ENCODE measurements around the gene DCDC2C.
"Not testable (repeated sequence)": the region's sequence is repeated elsewhere in the genome, so short reads cannot be mapped to it uniquely, and the experiment has no call there.

Gene DCDC2C

GRCh38 chr2:3778851-3779495 lies 75.6 kb downstream of the DCDC2C start:
- no peak for DNase-seq

- DNase-seq: no peak
Observed at GRCh38 chr2:3779496-3780049, 76.2 kb downstream of the DCDC2C start.

GRCh38 chr2:3780477-3781402 lies 77.4 kb downstream of the DCDC2C start:
- DNase-seq: peak; percentile 90

- no peak for DNase-seq
Observed at GRCh38 chr2:3784731-3785130, 81.4 kb downstream of the DCDC2C start.

GRCh38 chr2:3785220-3785889 lies 82.0 kb downstream of the DCDC2C start:
- no peak for DNase-seq

GRCh38 chr2:3785890-3786273 lies 82.5 kb downstream of the DCDC2C start:
- DNase-seq: no peak

GRCh38 chr2:3787768-3788167 lies 84.4 kb downstream of the DCDC2C start:
- DNase-seq: no peak

- DNase-seq: no peak
Observed at GRCh38 chr2:3789256-3789655, 85.9 kb downstream of the DCDC2C start.

- DNase-seq: no peak
Observed at GRCh38 chr2:3793249-3793648, 89.9 kb downstream of the DCDC2C start.

GRCh38 chr2:3801506-3801905 lies 98.1 kb downstream of the DCDC2C start:
- no peak for DNase-seq

GRCh38 chr2:3805201-3805939 lies 102.0 kb downstream of the DCDC2C start:
- peak; percentile 13 for DNase-seq

- no peak for DNase-seq
Observed at GRCh38 chr2:3806168-3806567, 102.8 kb downstream of the DCDC2C start.

GRCh38 chr2:3806730-3807129 lies 103.4 kb downstream of the DCDC2C start:
- DNase-seq: no peak

- DNase-seq: peak; percentile 20
Observed at GRCh38 chr2:3807853-3808252, 104.5 kb downstream of the DCDC2C start.

- no peak for DNase-seq
Observed at GRCh38 chr2:3814706-3815245, 111.4 kb downstream of the DCDC2C start.

GRCh38 chr2:3817144-3817543 lies 113.8 kb downstream of the DCDC2C start:
- not testable (repeated sequence) for DNase-seq

GRCh38 chr2:3823748-3824147 lies 120.4 kb downstream of the DCDC2C start:
- DNase-seq: no peak

GRCh38 chr2:3827673-3828575 lies 124.5 kb downstream of the DCDC2C start:
- DNase-seq: peak; percentile 61

GRCh38 chr2:3830796-3831195 lies 127.4 kb downstream of the DCDC2C start:
- no peak for DNase-seq

GRCh38 chr2:3837086-3837485 lies 133.7 kb downstream of the DCDC2C start:
- no peak for DNase-seq

- DNase-seq: no peak
Observed at GRCh38 chr2:3838348-3838747, 135.0 kb downstream of the DCDC2C start.

Data from hematopoietic multipotent progenitor cell treated with erythropoietin and hydrocortisone succinate and interleukin-3 and kit ligand, for 6 days (in vitro differentiated cells).